Activated CD8-positive, alpha-beta memory T cell treated with anti-CD3 and anti-CD28 coated beads, Interleukin-2, amount 50 U/mL, for 4 hours (primary cell): ENCODE data around the gene ZNF275.
"Not testable (repeated sequence)": the region's sequence is repeated elsewhere in the genome, so short reads cannot be mapped to it uniquely, and the experiment has no call there.

Source experiments
- DNase-seq: peaks from one replicate; pipeline ENCODE4 v3.0.0-alpha.2; 2020

ZNF275 gene

DNA sequence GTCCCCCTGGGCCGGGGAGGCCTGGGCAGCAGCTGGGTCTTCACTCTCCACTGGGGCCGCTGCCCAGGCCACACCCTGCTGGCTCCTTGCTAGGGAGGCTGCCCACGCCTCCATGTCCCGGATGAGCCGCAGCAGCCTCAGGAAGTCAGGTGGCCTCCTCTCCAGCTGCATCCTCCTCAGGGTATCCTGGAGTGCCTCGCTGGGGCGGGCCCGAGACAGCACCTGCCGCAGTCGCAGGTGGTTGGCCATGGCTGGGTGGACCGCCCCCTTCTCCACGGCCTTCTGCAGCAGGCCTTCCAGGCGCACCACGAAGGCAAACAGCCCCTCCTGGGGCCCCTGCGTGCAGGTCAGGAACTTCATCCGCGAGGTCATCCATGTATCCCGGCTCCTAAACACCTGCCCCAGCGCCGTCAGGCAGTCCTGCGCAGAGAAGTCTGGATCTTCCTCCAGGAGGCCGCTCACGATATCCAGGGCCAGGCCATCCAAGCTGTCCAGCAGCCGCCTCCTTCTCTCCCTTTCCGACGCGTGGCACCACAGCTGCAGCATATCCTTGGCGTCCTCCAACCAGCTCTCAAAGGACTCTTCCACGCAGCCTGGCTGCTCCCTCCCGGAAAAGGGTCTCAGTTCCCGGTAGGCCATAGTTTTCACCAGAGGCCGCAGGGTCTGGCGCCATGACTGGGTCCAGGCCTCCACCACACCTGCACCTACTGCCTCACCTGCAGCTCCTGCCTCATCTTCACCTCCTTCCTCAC lies 14.5 kb upstream of the ZNF275 start:
- DNase-seq, result no peak

DNA sequence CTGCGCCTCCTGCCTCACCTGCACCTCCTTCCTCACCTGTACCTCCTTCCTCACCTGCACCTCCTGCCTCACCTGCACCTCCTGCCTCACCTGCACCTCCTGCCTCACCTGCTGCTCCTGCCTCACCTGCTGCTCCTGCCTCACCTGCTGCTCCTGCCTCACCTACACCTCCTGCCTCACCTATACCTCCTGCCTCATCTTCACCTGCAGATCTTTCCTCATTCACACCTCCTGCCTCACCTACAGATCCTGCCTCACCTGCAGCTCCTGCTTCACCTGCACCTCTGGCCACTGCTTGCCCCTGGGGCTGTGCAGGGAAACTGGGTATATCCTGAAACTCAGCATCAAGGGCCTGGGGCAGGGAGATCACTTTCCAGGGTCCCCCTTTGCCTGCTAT lies 13.9 kb upstream of the ZNF275 start:
- not testable (repeated sequence) for DNase-seq

DNA sequence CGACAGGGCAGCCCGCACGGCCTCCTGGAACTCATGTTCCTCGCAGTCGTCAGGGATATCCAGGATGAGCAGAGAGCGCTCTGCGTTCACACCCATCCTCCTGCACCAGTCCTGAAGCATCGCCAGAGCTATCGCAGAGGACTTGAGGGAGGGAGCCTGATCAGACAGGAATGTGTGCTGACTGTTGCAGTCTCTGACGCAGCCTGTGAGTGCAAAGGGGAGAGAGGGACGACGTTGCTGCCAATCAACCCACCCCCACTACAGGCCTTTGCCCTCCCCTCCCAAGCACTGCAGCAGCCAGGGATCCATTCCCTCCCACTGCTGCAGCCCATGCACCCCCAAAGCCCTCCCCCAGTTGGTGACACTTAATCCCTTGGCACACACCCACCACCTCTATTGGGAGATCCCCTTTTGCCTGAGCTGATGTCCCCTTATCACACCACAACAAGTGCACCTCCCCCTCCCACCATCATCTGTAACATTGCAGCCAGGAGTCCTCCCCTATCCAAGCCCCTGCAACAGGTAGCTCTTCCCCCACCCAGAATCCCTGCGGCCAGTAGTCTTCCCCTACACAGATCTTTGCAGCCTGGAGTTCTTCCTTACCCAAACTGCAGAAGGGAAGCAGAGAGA lies 13.3 kb upstream of the ZNF275 start:
- DNase-seq, result no peak

DNA sequence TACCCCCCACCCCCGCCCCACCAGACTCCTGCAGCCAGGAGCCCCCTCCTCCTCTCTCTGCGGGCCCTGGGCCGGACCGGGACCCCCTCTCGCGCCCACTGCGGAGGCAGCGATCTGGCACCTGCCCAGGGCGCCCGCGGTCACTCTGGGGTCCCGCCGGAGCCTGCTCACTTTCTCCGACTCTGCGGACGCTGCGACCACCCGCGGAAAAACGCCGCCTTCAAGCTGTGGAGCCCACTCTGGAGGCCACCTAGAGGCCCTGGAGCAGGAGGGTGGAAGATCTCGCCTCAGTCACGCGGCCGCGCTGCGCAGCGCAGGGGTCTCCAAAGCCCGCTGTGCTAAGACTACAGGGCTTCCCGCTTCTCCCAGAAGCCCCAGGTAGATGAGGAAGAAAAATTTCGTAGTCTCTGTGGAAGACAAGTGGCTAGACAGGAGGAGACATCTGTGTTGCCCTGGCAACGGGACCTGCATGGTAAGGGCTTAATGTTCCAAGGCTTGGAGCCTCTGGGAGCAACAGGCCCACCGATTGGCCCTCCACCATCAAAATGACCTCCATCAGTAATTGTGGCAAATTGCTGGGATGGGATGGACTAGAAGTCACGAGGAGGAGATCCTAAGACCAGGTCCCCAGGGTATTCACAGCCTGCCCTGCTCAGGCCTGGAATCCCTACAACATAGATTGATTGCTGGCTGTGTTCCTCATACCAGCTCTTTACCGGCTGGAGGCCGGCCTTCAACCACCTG lies 12.4 kb upstream of the ZNF275 start, which contains the start of gene PNMA6F:
Gene PNMA6F, minus strand, starts transcription at position 387 of the 744 bp plus-strand sequence. CDS start 1,093 bp downstream, outside the sequence.
- no peak for DNase-seq

DNA sequence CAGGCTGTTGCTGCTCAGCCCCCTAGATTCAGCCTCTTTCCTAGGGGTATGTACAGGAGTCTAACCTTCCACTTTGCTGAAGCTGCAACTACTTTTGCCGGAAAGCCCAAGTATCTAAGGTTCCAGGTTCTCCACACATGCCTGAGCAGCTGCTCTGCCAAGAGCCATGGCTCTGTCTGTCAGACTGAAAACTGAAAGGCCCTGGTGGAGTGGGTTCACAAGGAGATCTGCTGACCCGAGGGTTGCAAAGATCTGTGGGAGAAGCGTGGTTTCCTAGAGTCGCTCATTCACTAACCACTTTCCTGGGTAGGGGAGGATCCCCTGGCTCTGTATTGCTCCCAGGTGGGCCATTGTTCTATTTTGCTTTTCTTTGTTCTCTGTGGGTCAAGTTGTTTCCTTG lies 6.4 kb upstream of the ZNF275 start:
- no peak for DNase-seq

DNA sequence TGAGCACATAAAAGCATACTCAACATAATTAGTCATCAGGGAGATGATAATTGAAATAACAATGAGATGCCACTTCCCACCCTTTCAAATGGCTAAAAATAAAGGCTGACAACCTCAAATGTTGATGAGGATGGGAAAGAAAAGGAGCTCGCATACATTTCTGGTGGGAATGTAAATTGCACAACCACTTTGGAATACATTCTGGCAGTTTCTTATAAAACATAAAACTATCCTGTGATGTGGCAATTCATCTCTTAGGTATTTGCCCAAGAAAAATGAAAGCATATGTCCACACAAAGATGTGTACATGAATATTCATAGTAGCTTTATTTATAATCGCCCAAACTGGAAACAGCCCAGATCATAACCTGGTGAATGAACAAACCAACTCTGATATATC lies 687 bp upstream of the ZNF275 start:
- no peak for DNase-seq

DNA sequence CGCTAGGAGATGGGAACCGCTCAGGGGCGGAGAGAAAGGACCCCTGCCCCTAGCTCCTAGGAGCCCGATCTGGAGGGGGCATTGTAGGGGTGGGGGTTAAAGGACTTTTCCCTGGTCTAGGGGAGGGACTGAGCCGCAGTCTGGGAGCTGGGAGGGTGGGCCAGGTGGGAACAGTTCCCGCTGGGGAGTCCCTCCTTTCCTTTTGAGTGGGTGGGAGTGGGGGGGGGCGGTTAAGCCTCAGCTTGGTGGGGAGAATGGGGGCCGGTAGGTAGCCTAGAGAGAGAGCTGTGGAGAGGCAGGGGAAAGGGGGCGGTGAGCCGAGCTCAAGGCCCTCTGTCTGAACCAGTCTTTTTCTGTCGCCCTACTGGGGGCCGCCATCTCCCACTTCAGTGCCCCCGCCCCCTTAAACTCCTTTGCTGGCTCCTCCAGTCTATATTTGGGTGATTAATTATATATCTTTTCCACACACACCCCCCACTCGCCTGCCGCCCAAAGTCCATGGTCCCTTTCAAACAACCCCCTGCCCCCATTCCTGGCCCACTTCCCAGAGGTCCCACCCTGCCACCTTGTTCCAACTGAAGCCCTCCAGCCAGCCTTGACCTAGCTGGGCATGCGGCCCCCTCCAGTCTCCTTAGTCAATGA lies 822 bp downstream of the ZNF275 start:
- DNase-seq, result no peak

DNA sequence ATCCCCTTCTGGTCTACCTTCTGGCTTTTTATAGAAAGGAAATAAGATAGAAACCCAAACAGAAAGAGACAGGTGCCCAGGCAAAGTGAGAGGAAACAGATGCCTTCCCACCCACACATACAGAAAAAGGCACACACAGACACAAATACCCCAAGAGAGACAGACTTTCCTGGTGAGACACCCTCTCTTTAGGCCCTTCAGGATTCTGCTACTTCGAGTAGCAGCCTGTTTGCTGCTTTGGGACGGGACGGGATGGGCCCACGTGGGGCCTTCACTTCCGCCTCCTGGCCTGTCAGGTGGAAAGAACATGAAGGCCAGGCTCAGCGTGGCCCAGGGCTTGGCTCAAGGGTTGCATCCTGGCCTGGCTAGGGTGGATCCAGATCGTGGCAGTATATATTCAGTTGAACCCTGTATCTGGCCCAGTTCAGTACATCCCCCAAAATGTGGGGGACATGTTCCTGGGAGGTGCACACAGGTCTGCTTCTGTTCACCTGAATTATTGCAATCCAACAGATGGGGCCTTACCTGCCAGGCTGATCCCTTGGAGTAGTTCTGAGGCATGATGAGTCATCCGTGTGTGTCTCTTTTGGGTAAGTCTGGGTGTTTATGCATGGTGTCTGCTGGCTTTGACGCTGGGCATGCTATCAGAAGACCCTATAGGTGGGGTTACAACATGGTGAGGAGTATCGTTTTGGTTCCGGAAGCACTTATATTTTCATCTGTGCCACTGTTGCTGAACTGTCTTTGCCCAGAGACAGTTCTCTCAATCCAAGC lies 2.4 kb downstream of the ZNF275 start:
- no peak for DNase-seq

DNA sequence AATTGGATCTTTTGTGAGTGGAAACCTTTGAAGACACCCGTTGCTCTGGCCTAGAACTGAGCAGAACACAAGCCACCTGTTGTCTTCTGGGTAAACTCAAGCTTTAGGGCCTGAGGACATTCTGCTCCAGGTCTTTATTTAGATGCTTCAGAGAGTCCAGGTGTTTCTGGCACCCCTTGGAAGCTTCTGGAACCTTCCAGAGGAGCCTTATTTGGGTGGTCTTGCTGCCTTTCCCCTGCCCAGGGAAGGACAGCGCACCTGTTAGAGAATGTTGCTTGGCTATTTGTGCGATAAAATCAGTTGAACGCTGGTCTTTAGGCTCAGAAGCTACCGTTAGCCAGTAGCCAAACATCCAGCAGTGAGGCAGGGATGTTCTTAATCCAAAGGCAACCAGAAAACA lies 3.0 kb downstream of the ZNF275 start:
- DNase-seq, result no peak

DNA sequence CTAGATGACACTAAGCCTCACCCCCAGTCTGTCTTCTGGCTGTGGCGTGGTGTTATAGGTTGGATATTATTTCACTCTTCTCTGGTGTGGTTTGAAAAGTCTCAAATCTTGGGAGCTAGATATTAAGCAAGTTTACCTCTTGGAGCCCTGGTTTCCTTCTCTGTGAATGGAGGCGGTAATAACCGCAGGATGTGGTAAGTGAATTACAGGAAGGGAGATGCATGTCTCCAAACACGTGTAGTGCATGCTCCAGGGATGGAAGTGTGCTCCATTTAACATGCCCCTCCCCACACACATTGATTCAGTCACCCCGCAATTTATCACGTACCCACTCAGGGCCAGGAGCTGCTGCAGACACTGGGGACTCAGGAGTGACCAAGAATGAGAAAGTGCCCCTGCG lies 4.9 kb downstream of the ZNF275 start:
- no peak for DNase-seq

DNA sequence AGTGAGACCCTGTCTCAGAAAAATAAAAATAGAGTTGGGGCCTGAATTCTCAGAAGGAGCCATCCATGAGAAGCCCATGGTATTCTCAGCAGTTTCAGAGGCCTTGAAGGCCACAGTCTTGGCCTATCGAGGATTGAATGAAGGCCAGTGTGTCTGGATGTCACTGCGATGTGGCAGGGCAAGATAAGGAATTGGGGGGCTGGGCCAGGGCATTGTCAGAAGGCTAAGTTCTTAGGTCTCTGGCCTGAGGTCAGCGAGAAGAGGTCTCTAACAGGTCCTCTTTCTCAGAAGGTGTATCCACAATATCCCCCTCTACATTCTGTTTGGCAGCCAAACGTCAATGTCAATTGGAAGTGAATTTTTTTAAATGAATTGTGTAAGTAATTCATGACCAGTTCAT lies 5.7 kb downstream of the ZNF275 start:
- no peak for DNase-seq

DNA sequence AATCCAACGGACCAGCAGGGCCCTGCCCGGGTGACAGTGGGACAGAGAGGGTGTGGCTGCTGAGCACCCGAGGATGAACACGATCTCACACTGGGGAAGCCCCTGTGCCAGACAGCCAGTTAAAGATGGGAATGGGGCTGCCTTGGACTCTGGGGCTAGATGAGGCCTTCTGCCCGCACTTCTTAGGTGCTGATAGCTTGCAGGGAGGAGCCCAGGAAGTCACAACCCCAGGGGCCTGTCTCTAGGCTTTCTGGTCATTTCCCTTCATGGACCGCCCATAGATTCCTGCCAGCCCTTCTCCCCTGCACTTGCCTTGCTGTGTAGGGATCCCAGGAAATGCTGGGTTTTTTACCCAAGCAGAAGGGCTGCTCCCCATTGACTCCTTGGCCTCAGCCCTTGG lies 6.2 kb downstream of the ZNF275 start:
- no peak for DNase-seq

DNA sequence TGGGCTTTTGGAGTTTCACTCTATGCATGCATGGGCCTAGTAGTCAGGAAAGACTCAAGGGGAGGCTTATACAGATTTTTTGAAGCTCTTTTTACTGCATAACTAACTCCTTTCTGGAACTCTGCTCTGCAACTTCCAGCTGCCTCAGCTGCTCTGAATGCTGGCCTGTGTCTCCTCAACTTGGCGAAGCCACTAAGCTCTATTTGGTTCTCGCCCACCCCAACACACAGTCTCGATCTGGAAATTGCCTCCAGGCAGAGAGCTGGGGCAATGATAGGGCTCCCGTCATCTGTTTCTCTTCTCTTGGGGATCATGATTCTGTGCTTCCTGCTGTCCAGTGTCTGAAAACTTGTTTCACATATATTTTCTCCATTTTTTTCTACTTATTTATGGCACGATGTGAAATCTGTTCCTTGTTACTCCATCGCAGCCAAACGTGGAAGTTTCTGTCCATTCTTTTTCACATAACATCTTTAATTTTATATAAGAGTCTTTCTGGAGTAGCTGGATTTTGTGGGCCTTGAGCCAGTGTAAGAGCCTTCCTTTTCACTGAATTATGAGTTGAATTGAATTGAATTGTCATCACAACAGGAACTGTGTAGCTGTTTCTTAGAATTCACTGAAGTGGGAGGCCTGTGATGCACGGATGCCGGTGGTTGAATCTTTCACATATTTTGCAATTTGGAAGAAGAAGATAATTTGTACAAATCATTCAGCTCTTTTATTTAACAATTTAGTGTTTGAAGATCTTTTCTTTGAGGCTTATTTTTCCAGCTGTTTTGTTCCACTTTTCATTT lies 9.0 kb downstream of the ZNF275 start:
- no peak for DNase-seq

DNA sequence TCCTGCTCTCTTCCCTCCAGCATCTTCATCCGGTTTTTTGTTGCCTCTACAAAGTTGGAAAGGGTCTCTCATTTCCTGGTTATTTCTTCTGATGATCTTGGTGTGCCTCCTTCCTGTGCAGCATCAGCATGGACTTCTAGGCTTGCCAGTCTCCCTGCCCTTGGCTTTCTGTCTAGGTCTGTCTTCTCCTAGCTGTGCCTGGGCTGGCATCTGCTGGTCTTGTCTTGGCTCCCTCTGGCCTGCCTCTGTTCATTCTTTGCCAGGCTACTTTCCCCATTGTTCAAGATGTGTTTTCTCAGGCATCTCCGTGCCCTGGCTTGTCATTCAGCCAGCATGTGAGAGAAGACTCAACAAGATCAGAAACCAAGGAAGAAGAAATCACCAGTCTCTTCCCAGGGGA lies 9.7 kb downstream of the ZNF275 start:
- DNase-seq, result no peak

DNA sequence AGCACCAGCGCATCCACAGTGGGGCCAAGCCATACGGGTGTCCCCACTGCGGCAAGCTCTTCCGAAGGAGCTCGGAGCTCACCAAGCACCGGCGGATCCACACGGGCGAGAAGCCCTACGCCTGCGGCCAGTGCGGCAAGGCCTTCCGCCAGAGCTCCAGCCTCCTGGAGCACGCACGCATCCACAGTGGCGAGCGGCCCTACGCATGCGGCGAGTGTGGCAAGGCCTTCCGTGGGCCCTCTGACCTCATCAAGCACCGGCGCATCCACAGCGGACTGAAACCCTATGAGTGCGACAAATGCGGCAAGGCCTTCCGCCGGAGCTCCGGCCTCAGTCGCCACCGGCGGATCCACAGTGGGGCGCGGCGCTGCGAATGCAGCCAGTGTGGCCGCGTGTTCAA lies 13.6 kb downstream of the ZNF275 start:
- no peak for DNase-seq

DNA sequence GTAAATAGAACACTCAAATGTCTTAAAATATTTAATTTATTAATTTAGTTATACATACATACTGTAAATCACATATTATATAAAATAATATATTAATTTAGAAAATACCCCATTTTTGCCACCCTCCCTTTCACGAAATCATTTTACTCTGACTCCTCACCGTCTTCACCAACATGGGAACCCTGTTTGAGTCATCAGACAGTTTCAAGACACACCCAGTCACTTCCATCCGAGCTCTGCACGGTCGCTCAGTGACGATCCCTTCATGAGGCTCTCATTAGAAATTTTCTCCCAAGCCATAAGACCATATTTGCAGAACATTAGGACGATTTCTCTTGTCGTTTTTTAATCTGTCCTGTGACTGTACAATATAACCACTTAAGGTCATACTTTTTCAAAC lies 14.5 kb downstream of the ZNF275 start:
- no peak for DNase-seq

DNA sequence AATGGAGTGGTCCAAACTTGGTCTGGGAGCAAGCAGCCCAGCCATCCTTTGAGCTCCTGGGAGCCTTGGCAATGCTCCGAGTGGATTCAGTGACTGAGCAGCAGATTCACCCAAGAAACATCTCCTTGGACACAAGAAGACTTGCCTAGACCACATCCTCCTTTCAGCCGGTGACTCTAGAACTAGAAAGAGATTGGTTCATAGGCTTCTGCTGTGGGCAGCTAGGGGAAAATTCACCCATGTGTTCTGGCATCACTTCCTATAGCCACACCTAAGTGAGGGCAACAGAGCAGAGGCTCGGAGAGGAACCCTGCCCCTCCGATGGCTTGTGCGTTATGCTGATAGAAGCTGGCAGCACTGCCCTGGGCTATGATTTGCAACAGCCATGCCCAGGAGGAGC lies 16.0 kb downstream of the ZNF275 start:
- DNase-seq, result no peak

DNA sequence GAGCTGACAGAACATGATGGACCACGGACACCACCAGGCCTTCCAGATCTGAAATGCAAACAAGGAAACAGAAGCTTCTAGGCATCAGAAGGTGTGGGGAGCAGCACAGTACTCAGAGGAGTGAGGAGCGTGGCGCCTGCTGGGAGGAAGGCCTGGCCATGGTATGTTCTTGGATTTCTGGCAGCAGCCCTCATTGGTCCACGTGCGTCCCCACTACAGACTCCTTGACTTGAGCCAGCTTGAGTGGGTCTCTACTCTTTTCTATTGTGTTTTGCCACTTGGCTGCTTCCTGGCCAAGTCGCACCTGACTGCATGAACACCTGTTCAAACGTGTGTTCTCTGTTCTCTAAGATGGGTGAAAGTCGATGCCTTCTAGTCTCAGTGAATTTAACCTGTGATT lies 18.0 kb downstream of the ZNF275 start:
- no peak for DNase-seq

DNA sequence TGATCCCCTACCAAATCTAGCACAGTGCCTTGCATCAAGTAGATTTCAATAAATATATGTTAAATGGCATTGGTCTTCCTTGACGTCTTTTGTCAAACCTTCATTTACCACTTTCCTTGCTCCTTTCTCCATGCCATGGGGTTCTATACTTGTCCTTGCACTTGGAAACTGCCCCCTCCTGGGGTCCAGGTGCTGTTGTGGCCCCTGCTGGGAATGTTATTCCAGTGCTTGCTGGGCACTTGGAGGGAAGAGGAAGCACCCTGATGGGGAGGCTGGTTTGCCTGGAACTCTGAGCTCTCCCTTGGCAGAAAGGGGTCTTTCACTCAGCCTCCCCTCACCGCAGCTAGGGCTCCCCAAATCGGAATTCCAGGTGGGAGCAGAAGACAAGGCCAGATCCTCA lies 18.9 kb downstream of the ZNF275 start:
- DNase-seq, result no peak

DNA sequence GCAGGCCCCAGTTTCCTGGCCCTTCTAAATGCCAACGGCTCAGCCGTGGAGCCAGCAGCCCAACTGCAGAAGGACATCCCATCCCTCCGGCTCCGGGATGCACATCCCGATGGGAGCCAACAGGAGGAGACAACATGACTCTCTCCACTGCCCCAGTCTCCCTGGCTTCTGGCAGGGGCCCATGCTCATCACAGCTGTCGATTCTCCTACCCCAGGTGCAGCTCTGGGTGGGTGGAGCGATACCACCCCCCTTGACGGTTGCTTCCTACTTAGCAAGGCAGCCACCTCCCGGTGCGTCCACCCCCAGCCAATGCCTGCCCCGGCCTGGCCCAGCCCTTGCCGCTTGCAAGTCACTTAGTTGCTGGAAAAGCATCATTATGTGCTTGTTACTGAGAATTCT lies 19.5 kb downstream of the ZNF275 start:
- no peak for DNase-seq

DNA sequence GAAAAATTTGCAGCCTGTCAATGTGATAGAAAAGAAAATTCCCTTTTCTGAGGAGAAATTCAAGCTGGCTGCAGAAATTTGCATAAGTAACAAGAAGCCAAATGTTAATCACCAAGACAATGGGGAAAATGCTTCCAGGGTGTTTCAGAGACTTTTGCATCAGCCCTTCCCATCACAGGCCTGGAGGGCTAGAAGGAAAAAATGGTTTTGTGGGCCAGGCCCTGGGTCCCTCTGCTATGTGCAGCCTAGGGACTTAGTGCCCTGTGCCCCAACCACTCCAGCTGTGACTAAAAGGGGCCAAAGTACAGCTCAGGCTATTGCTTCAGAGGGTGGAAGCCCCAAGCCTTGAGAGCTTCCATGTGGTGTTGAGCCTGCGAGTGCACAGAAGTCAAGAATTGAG lies 23.9 kb downstream of the ZNF275 start:
- no peak for DNase-seq
